ENCODE results near the gene ITPRID2. TPM values are rescaled to one million over a fixed set of nuclear protein-coding genes. Genes with fewer than 3 reads are reported as not detected.
"Not testable (repeated sequence)": the region's sequence is repeated elsewhere in the genome, so short reads cannot be mapped to it uniquely, and the experiment has no call there.

Gene ITPRID2
- total RNA-seq, 1 donor from 2014 or later, result 40.4 TPM

DNA sequence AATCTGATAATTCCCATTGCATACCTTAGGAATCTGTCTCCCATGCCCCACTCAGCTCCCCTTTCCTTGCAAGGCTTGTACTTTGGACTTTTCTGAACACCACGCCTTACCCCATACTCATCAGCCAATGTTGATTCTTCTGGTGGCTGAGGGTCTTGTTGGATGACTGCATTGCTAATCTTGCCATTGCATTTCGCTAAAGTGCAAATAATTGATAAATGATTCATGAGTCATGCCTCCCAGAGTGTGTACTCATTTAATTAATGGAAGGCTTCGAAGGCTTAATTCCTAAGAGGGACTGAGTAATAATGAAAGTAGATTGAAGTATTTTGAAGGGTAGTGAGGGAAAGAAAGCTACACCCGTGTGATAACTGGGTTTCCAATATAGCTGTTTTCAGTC lies 66.1 kb downstream of the ITPRID2 start:
- Histone ChIP-seq H3F3A (ENCODE audit: low read depth) (no peaks in the 10 kb centered on the region), H3K9me3 (ENCODE audit: low read depth) (no peaks in the 10 kb centered on the region), H3K36me3 (no peaks in the 10 kb centered on the region), H3K4me2 (no peak overlapping the region), H3K27me3 (no peaks in the 10 kb centered on the region), H3K27ac (no peak overlapping the region), H3K79me2 (ENCODE audit: low read depth) (no peaks in the 10 kb centered on the region), H2AFZ (replicated peaks) (no peak overlapping the region), H3K4me1 (peaks cover 4% of the 10 kb centered on the region), H3K4me3 (no peak overlapping the region), H4K20me1 (ENCODE audit: low read depth) (no peaks in the 10 kb centered on the region), H3K9ac (no peak overlapping the region)
- Mint-ChIP-seq H3K27me3 (ENCODE audit: insufficient read depth, low read depth) (no peaks in the 10 kb centered on the region), H3K4me3 (no peak overlapping the region), H3K4me1 (peaks cover 6% of the 10 kb centered on the region), H3K36me3 (no peaks in the 10 kb centered on the region), H3K27ac (no peak overlapping the region), H3K9me3 (no peaks in the 10 kb centered on the region)
- DNase-seq (ENCODE audit: low spot score), result no peak
- TF ChIP-seq EZH2 (IDR thresholded peaks at IDR 0.05) (no peak), EZH2phosphoT487 (IDR thresholded peaks at IDR 0.05) (no peak)
- TF ChIP-seq, protein P1, sequence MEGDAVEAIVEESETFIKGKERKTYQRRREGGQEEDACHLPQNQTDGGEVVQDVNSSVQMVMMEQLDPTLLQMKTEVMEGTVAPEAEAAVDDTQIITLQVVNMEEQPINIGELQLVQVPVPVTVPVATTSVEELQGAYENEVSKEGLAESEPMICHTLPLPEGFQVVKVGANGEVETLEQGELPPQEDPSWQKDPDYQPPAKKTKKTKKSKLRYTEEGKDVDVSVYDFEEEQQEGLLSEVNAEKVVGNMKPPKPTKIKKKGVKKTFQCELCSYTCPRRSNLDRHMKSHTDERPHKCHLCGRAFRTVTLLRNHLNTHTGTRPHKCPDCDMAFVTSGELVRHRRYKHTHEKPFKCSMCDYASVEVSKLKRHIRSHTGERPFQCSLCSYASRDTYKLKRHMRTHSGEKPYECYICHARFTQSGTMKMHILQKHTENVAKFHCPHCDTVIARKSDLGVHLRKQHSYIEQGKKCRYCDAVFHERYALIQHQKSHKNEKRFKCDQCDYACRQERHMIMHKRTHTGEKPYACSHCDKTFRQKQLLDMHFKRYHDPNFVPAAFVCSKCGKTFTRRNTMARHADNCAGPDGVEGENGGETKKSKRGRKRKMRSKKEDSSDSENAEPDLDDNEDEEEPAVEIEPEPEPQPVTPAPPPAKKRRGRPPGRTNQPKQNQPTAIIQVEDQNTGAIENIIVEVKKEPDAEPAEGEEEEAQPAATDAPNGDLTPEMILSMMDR (IDR thresholded peaks at IDR 0.05), result no peak

DNA sequence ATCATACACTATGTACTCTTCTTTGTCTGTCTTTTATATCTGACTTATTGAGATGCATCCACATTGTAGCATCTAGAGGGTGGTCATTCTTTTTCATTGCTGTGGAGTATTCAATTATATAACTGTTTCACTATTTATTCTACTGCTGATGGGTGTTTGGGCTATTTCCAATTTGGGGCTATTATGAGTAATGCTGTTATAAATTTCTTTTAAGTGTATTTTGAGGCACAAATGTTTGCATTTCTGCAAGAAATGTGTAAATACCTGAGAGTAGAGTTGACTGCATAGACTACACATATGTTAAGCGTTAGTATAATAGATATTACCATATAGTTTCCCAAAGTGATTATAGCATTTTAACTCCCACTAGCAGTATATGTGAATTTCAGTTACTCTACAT lies 67.2 kb downstream of the ITPRID2 start:
- H3K27ac ChIP-seq, result no peak overlapping the region
- H3K9me3 ChIP-seq (ENCODE audit: low read depth), result no peaks in the 10 kb centered on the region
- Mint-ChIP-seq H3K4me3 (no peak overlapping the region), H3K27me3 (ENCODE audit: insufficient read depth, low read depth) (no peaks in the 10 kb centered on the region), H3K36me3 (no peaks in the 10 kb centered on the region), H3K27ac (no peak overlapping the region), H3K4me1 (peaks cover 2% of the 10 kb centered on the region), H3K9me3 (no peaks in the 10 kb centered on the region)
- TF ChIP-seq, protein P1 (IDR thresholded peaks at IDR 0.05), result no peak
- TF ChIP-seq EZH2phosphoT487 (IDR thresholded peaks at IDR 0.05) (no peak), EZH2 (IDR thresholded peaks at IDR 0.05) (no peak)
- no peaks in the 10 kb centered on the region for H4K20me1 ChIP-seq (ENCODE audit: low read depth)
- H3F3A ChIP-seq (ENCODE audit: low read depth), result no peaks in the 10 kb centered on the region
- H2AFZ ChIP-seq (replicated peaks), result no peak overlapping the region
- no peak overlapping the region for H3K9ac ChIP-seq
- H3K4me1 ChIP-seq, result peaks cover 2% of the 10 kb centered on the region
- DNase-seq (ENCODE audit: low spot score), result no peak
- H3K79me2 ChIP-seq (ENCODE audit: low read depth), result no peaks in the 10 kb centered on the region
- no peaks in the 10 kb centered on the region for H3K27me3 ChIP-seq
- no peak overlapping the region for H3K4me3 ChIP-seq
- H3K4me2 ChIP-seq, result no peak overlapping the region
- no peaks in the 10 kb centered on the region for H3K36me3 ChIP-seq

DNA sequence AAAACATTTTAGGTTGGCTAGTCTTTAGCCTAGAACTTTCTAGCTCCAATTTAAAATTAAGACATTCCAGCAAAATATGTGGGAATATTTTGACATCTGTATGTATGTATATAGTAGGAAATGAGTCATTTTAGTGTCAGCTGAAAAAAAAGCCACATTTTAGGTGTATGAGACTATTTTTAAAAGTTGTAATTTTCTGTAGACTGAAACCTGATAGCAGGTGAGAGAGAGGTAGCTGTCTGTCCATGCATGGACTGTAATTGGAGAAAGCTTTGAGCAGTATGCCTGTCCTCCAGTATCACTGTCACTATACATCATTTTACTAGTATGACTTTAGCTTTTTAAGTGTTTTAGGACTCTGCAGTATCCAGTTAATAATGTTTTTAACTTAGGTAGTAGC lies 68.0 kb downstream of the ITPRID2 start:
- no peaks in the 10 kb centered on the region for H3K36me3 Mint-ChIP-seq
- no peaks in the 10 kb centered on the region for H3K27me3 Mint-ChIP-seq (ENCODE audit: insufficient read depth, low read depth)
- no peaks in the 10 kb centered on the region for H3K4me1 Mint-ChIP-seq
- no peaks in the 10 kb centered on the region for H3K79me2 ChIP-seq (ENCODE audit: low read depth)
- H3F3A ChIP-seq (ENCODE audit: low read depth), result no peaks in the 10 kb centered on the region
- H3K9ac ChIP-seq, result no peak overlapping the region
- no peak for DNase-seq (ENCODE audit: low spot score)
- H3K4me2 ChIP-seq, result no peak overlapping the region
- no peaks in the 10 kb centered on the region for H3K9me3 Mint-ChIP-seq
- no peak overlapping the region for H3K4me3 Mint-ChIP-seq
- TF ChIP-seq, protein P1 (IDR thresholded peaks at IDR 0.05), result no peak
- no peak for TF ChIP-seq EZH2 (IDR thresholded peaks at IDR 0.05)
- no peak for TF ChIP-seq EZH2phosphoT487 (IDR thresholded peaks at IDR 0.05)
- no peaks in the 10 kb centered on the region for H4K20me1 ChIP-seq (ENCODE audit: low read depth)
- no peak overlapping the region for H2AFZ ChIP-seq (replicated peaks)
- no peaks in the 10 kb centered on the region for H3K4me1 ChIP-seq
- H3K36me3 ChIP-seq, result no peaks in the 10 kb centered on the region
- no peak overlapping the region for H3K27ac ChIP-seq
- H3K27me3 ChIP-seq, result no peaks in the 10 kb centered on the region
- no peak overlapping the region for H3K27ac Mint-ChIP-seq
- H3K9me3 ChIP-seq (ENCODE audit: low read depth), result no peaks in the 10 kb centered on the region
- H3K4me3 ChIP-seq, result no peak overlapping the region

DNA sequence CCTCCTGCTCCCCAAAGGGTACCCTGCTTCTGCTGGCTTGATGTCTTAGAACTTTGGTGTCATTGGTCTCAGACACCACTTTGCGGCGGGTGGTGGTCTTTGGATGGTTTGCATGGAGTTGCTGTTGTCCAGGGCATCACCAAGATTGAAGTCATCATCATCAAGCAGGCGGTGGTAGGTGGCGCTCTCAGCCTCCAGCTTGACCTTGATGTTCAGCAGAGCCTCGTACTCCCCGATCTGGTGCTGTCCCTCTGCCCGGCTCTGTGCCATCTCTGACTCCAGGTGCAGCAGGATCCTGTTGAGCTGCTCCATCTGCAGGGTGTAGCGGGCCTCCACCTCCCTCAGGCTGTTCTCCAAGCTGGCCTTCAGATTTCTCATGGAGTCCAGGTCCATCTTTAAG lies 69.6 kb downstream of the ITPRID2 start:
- not testable (repeated sequence) for H3K27ac Mint-ChIP-seq; H3K9me3 ChIP-seq (ENCODE audit: low read depth); DNase-seq (ENCODE audit: low spot score); H3K4me1 ChIP-seq; H3K9me3 Mint-ChIP-seq; H3K9ac ChIP-seq; H4K20me1 ChIP-seq (ENCODE audit: low read depth); H3K4me2 ChIP-seq; H3K4me3 ChIP-seq; H2AFZ ChIP-seq (replicated peaks); H3K27ac ChIP-seq; H3K27me3 ChIP-seq; H3K4me1 Mint-ChIP-seq; H3K27me3 Mint-ChIP-seq (ENCODE audit: insufficient read depth, low read depth); H3F3A ChIP-seq (ENCODE audit: low read depth); H3K4me3 Mint-ChIP-seq; H3K79me2 ChIP-seq (ENCODE audit: low read depth); H3K36me3 ChIP-seq; H3K36me3 Mint-ChIP-seq

All from neural progenitor cell (in vitro differentiated cells).